Smooth muscle cell (in vitro differentiated cells): ENCODE data around the gene NRIP2. TPM values are rescaled to one million over a fixed set of nuclear protein-coding genes. Genes with fewer than 3 reads are reported as not detected.

Source experiments
- DNase-seq: peaks from one replicate; lab custom pipeline; 2025; ENCODE audit not compliant: unreplicated experiment; lab: John Stamatoyannopoulos, UW
- H2AFZ ChIP-seq: fragments of 200-600 bp; sonication (generic); 2 replicates; pipeline ENCODE4 v1.6.0; 2016; ENCODE audit warnings: antibody characterized with exemption, low read depth, mild to moderate bottlenecking
- H3F3A ChIP-seq: fragments of 200-600 bp; sonication (generic); 2 replicates; pipeline ENCODE4 v1.6.0; 2017; ENCODE audit warnings: antibody characterized with exemption, low read depth
- H3K27ac ChIP-seq: fragments of 200-600 bp; sonication (generic); 2 replicates; pipeline ENCODE4 v1.5.1; 2016; ENCODE audit warnings: low read depth, mild to moderate bottlenecking
- H3K27me3 ChIP-seq: fragments of 200-600 bp; sonication (generic); 2 replicates; pipeline ENCODE4 v1.6.1; 2016; ENCODE audit warnings: low read depth, mild to moderate bottlenecking
- H3K36me3 ChIP-seq: fragments of 200-600 bp; sonication (generic); 2 replicates; pipeline ENCODE4 v1.5.1; 2016; ENCODE audit warnings: low read depth
- H3K4me1 ChIP-seq: fragments of 200-600 bp; sonication (generic); 2 replicates; pipeline ENCODE4 v1.5.1; 2016; ENCODE audit warnings: low read depth
- H3K4me2 ChIP-seq: fragments of 200-600 bp; sonication (generic); 2 replicates; pipeline ENCODE4 v1.6.0; 2016; ENCODE audit warnings: mild to moderate bottlenecking
- H3K4me3 ChIP-seq: fragments of 200-600 bp; sonication (generic); 2 replicates; pipeline ENCODE4 v1.5.1; 2016; ENCODE audit warnings: mild to moderate bottlenecking
- H3K79me2 ChIP-seq: fragments of 200-600 bp; sonication (generic); 2 replicates; pipeline ENCODE4 v1.6.0; 2016; ENCODE audit warnings: low read depth, mild to moderate bottlenecking
- H3K9ac ChIP-seq: fragments of 200-600 bp; sonication (generic); 2 replicates; pipeline ENCODE4 v1.6.0; 2016; ENCODE audit warnings: low read depth
- H3K9me3 ChIP-seq: fragments of 200-600 bp; sonication (generic); replicated peaks from 2 replicates; pipeline ENCODE4 v1.5.1; 2016; ENCODE audit warnings: low read depth
- H4K20me1 ChIP-seq: fragments of 200-600 bp; sonication (generic); 2 replicates; pipeline ENCODE4 v1.6.0; 2016; ENCODE audit warnings: low read depth
- WGBS: methylation state at CpG from one replicate; pipeline ENCODE4 v1.1.7; 2016; ENCODE audit warnings: low lambda C conversion rate; 5-methylcytosine and 5-hydroxymethylcytosine counted together
- polyA plus RNA-seq: library from polyadenylated mRNA; unstranded; fragments of >200 nt; fragmentation: Nextera tagmentation; extraction: Ambion mirVana; gene quantifications from 2 replicates; pipeline ENCODE4 v1.2.1, GENCODE V29; 2016
- total RNA-seq: library from RNA; depleted of rRNA; stranded (reverse); fragments of >200 nt; gene quantifications from 2 replicates; pipeline ENCODE4 v1.2.3, GENCODE V29; 2014
- TF ChIP-seq, protein P1 (sequence below): fragments of 200-600 bp; sonication (generic); IDR thresholded peaks from 2 replicates; pipeline ENCODE4 v1.5.1; 2017; ENCODE audit warnings: borderline replicate concordance, mild to moderate bottlenecking, antibody characterized with exemption; ENCODE audit not compliant: insufficient read depth, poor library complexity, severe bottlenecking

NRIP2 gene
- total and polyA plus RNA-seq, 2 experiments from 2014 or later: 0.04 to 0.29 TPM

DNA sequence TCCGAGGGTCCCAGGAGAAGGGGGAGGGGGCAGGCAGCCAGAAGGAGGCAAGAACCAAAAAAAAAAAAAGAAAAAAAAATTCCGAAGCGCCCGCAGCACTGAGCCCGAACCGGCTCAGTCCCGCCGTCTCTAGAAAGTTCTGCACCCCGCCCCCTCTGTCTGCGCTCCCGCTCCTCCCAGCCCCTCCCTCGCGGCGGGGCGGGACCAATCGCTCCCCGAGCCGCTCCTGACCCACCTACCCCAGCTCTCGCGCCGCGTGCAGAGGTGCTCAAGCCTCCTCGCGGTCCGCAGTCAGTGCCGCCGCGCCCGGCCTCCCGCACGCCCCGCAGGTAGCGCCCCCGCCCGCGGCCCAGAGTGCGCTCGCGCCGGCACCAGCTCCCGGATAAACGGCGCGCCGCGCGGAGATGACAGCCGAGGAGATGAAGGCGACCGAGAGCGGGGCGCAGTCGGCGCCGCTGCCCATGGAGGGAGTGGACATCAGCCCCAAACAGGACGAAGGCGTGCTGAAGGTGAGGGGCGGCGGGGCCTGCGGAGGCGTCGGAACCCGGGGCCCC lies 40.0 kb downstream of the NRIP2 start, which contains the start of gene FKBP4:
TSS of gene FKBP4 (plus strand) at position 235 of the 554 bp plus-strand sequence. CDS start at position 405, 170 bp downstream.
- Histone ChIP-seq H3K79me2 (peaks cover 24% of the 10 kb centered on the region), H3K36me3 (no peaks in the 10 kb centered on the region), H3K9ac (peak within 1 kb of the TSS; percentile 48), H2AFZ (peak within 1 kb of the TSS; percentile 80), H3K27ac (no peak within 1 kb of the TSS), H3K4me2 (peak within 1 kb of the TSS; percentile 99), H3K4me3 (peak within 1 kb of the TSS; percentile 77), H3F3A (no peaks in the 10 kb centered on the region), H4K20me1 (peaks cover 21% of the 10 kb centered on the region), H3K9me3 (no peaks in the 10 kb centered on the region), H3K27me3 (no peaks in the 10 kb centered on the region), H3K4me1 (peaks cover 9% of the 10 kb centered on the region)
- peak; percentile 46 for DNase-seq
- TF ChIP-seq, protein P1, sequence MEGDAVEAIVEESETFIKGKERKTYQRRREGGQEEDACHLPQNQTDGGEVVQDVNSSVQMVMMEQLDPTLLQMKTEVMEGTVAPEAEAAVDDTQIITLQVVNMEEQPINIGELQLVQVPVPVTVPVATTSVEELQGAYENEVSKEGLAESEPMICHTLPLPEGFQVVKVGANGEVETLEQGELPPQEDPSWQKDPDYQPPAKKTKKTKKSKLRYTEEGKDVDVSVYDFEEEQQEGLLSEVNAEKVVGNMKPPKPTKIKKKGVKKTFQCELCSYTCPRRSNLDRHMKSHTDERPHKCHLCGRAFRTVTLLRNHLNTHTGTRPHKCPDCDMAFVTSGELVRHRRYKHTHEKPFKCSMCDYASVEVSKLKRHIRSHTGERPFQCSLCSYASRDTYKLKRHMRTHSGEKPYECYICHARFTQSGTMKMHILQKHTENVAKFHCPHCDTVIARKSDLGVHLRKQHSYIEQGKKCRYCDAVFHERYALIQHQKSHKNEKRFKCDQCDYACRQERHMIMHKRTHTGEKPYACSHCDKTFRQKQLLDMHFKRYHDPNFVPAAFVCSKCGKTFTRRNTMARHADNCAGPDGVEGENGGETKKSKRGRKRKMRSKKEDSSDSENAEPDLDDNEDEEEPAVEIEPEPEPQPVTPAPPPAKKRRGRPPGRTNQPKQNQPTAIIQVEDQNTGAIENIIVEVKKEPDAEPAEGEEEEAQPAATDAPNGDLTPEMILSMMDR: no peak
- under 1% methylated on average over 33 of the region's 63 CpGs for WGBS

DNA sequence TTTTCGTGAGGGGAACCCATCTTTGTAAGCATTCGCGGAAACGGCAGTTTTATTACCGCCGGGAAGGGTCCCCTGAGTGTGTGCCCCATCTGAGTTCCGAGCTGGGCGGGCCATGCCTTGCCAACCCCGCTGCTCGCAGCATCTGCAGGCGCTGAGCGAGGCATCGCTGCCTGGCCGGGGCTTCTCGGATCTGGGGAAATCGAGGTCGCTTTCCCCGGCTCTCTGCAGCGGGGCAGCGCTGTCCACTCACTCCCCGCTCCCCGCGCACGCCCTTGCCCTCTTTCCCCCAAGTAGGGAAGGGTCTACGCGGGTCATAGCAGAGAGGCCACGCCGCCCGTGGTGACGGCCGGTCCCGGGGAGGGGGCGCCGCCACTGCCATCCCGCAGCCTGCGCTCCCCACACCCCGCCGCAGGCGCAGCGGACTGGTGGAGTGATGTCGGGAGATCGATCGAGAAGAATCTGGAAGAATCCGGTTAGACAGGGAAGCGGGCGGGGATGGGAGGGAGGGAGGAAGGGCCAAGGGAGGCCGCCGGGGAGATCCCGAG lies 40.6 kb downstream of the NRIP2 start:
- Histone ChIP-seq H4K20me1 (peaks cover 21% of the 10 kb centered on the region), H3K4me2 (peak overlapping the region; percentile 99), H3K4me3 (peak overlapping the region; percentile 77), H3K27ac (no peak overlapping the region), H3F3A (no peaks in the 10 kb centered on the region), H2AFZ (peak overlapping the region; percentile 69), H3K27me3 (no peaks in the 10 kb centered on the region), H3K79me2 (peaks cover 24% of the 10 kb centered on the region), H3K4me1 (peaks cover 9% of the 10 kb centered on the region), H3K9ac (peak overlapping the region; percentile 25), H3K9me3 (no peaks in the 10 kb centered on the region), H3K36me3 (no peaks in the 10 kb centered on the region)
- TF ChIP-seq, protein P1: no peak
- peak; percentile 46 for DNase-seq
- 10% methylated on average over 35 of the region's 49 CpGs for WGBS

DNA sequence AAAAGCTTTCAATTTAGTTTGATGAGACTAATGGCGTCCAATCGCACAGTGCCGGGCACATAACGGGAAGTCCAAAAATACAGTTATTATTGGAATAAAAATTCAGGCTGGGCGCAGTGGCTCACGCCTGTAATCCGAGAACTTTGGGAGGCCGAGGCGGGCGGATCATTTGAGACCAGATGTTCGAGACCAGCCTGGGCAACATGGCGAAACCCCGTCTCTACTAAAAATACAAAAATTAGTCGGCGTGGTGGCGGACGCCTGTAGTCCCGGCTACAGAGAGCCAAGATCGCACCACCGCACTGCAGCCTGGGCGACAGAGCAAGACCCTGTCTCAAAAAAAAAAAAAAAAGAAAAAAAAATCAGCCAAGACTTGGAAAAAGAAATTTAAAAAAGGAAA lies 41.3 kb downstream of the NRIP2 start:
- Histone ChIP-seq H4K20me1 (peaks cover 21% of the 10 kb centered on the region), H3K4me2 (no peak overlapping the region), H3K4me1 (peaks cover 9% of the 10 kb centered on the region), H3F3A (no peaks in the 10 kb centered on the region), H3K4me3 (peak overlapping the region; percentile 77), H3K9me3 (no peaks in the 10 kb centered on the region), H3K36me3 (no peaks in the 10 kb centered on the region), H2AFZ (no peak overlapping the region), H3K79me2 (peaks cover 24% of the 10 kb centered on the region), H3K27ac (no peak overlapping the region), H3K27me3 (no peaks in the 10 kb centered on the region), H3K9ac (no peak overlapping the region)
- TF ChIP-seq, protein P1: no peak
- no peak for DNase-seq
- WGBS: 95% methylated on average over 21 of the region's 21 CpGs
